OCI-LY3 (cell line): ENCODE results near the gene KMT2E.

Source experiments
- H2AFZ ChIP-seq: fragments of 200-600, 300-600 bp; shearing (Covaris generic); 2 replicates; pipeline ENCODE4 v1.6.0; 2014; ENCODE audit warnings: antibody characterized with exemption, low read depth, low read length
- H3K27ac ChIP-seq: fragments of 200-600, 300-600 bp; sonication (generic); 2 replicates; pipeline ENCODE4 v1.5.1; 2014; ENCODE audit warnings: mild to moderate bottlenecking, low read length, moderate library complexity, mixed read lengths
- H3K27me3 ChIP-seq: fragments of 200-600, 300-600 bp; sonication (generic); 2 replicates; pipeline ENCODE4 v1.6.1; 2014; ENCODE audit warnings: low read depth, low read length, mixed read lengths
- H3K36me3 ChIP-seq: fragments of 200-600, 300-600 bp; sonication (generic); replicated peaks from 2 replicates; pipeline ENCODE3; 2014; ENCODE audit warnings: low read depth, low read length, mixed read lengths
- H3K4me1 ChIP-seq: fragments of 300-600, 200-600 bp; sonication (generic); 2 replicates; pipeline ENCODE4 v1.6.1; 2014; ENCODE audit warnings: low read length, mixed read lengths
- H3K4me2 ChIP-seq: fragments of 200-600, 300-600 bp; sonication (generic); 2 replicates; pipeline ENCODE4 v1.6.1; 2014; ENCODE audit warnings: low read length, mixed read lengths
- H3K4me3 ChIP-seq: fragments of 300-600, 200-600 bp; sonication (generic); 2 replicates; pipeline ENCODE4 v1.5.1; 2014; ENCODE audit warnings: antibody characterized with exemption, mild to moderate bottlenecking, low read length, moderate library complexity
- H3K79me2 ChIP-seq: fragments of 300-600, 200-600 bp; shearing (Covaris generic); 2 replicates; pipeline ENCODE4 v1.6.1; 2014; ENCODE audit warnings: mild to moderate bottlenecking, low read length, mixed read lengths
- H3K9ac ChIP-seq: fragments of 300-600, 200-600 bp; shearing (Covaris generic); 2 replicates; pipeline ENCODE4 v1.6.0; 2014; ENCODE audit warnings: mild to moderate bottlenecking, low read length, moderate library complexity
- H3K9me3 ChIP-seq: fragments of 200-600, 300-600 bp; shearing (Covaris generic); 2 replicates; pipeline ENCODE4 v1.6.1; 2014; ENCODE audit warnings: low read length, mixed read lengths; ENCODE audit not compliant: insufficient read depth
- H4K20me1 ChIP-seq: fragments of 200-600, 300-600 bp; sonication (generic); 2 replicates; pipeline ENCODE4 v1.6.1; 2016; ENCODE audit warnings: low read length, mixed read lengths; ENCODE audit not compliant: insufficient read depth
- EZH2phosphoT487 ChIP-seq: fragments of 200-600 bp; shearing (Covaris generic); IDR thresholded peaks from 2 replicates; pipeline ENCODE4 v1.6.1; 2018; ENCODE audit warnings: antibody characterized with exemption, mixed run types, low read depth
- TF ChIP-seq, protein P1 (sequence below): fragments of 200-600, 300-600 bp; sonication (generic); IDR thresholded peaks from 2 replicates; pipeline ENCODE4 v1.5.1; 2014; ENCODE audit warnings: antibody characterized with exemption, low read length, low read depth

KMT2E gene

DNA sequence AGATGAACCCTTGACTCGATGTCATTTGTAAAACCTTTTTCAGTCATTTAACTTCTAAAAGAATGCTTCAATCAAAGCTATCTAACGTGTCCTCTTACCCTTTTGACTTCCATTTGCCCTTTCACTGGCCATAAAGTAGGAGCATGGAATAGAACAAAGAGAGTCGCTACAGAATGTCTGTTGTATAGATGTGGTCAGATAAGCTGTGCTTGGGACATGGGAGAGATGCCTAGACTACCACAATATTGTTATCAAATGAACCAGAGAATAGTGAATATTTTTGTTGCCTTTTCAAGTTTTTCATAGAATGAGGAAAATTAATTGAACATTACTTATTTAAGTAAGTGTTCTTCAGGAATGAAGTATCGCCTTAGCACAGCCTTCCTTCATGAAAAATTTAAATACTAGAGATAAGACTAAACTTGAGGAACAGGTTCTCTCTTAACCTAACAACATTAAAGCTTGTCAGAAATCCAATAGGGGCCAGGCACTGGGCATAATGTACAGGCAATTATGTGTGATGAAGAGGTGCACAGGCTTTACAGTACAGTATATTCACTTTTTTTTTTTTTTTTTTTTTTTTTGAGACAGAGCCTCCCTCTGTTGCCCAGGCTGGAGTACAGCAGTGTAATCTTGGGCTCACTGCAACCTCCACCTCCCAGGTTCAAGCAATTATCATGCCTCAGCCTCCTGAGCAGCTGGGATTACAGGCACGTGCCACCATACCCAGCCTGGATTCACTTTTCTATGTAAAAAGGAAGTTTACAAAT lies 7.5 kb upstream of the KMT2E start:
- no peak overlapping the region for H3K4me2 ChIP-seq
- no peak overlapping the region for H3K9ac ChIP-seq
- H3K79me2 ChIP-seq: no peaks in the 10 kb centered on the region
- TF ChIP-seq EZH2phosphoT487: no peak
- TF ChIP-seq, protein P1, sequence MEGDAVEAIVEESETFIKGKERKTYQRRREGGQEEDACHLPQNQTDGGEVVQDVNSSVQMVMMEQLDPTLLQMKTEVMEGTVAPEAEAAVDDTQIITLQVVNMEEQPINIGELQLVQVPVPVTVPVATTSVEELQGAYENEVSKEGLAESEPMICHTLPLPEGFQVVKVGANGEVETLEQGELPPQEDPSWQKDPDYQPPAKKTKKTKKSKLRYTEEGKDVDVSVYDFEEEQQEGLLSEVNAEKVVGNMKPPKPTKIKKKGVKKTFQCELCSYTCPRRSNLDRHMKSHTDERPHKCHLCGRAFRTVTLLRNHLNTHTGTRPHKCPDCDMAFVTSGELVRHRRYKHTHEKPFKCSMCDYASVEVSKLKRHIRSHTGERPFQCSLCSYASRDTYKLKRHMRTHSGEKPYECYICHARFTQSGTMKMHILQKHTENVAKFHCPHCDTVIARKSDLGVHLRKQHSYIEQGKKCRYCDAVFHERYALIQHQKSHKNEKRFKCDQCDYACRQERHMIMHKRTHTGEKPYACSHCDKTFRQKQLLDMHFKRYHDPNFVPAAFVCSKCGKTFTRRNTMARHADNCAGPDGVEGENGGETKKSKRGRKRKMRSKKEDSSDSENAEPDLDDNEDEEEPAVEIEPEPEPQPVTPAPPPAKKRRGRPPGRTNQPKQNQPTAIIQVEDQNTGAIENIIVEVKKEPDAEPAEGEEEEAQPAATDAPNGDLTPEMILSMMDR: no peak
- H2AFZ ChIP-seq: no peak overlapping the region
- no peaks in the 10 kb centered on the region for H3K27me3 ChIP-seq
- no peak overlapping the region for H3K27ac ChIP-seq
- H3K9me3 ChIP-seq: no peaks in the 10 kb centered on the region
- peaks cover 90% of the 10 kb centered on the region for H4K20me1 ChIP-seq
- H3K4me3 ChIP-seq: no peak overlapping the region
- peaks cover 41% of the 10 kb centered on the region for H3K4me1 ChIP-seq
- H3K36me3 ChIP-seq: peaks cover 31% of the 10 kb centered on the region

DNA sequence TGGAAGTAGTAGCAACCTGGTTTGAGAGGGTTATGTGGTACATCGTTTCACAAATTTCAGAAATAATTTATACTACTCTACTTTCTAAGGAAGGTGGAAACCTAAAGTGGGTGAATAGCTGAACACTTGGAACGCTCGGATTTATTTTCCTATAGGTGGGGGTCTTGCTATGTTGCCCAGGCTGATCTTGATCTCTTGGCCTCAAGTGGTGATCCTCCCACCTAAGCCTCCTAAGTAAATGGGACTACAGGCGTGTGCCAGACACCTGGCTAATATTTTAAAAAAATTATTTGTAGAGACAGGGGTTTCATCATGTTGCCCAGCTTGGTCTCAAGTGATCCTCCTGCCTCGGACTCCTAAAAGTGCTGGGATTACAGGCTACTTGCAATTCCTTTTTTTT lies 6.7 kb upstream of the KMT2E start:
- H3K36me3 ChIP-seq: peaks cover 33% of the 10 kb centered on the region
- TF ChIP-seq, protein P1: no peak
- TF ChIP-seq EZH2phosphoT487: no peak
- no peak overlapping the region for H3K9ac ChIP-seq
- H3K27ac ChIP-seq: no peak overlapping the region
- no peaks in the 10 kb centered on the region for H3K79me2 ChIP-seq
- H4K20me1 ChIP-seq: peaks cover 83% of the 10 kb centered on the region
- no peaks in the 10 kb centered on the region for H3K9me3 ChIP-seq
- no peak overlapping the region for H2AFZ ChIP-seq
- no peak overlapping the region for H3K4me2 ChIP-seq
- H3K27me3 ChIP-seq: no peaks in the 10 kb centered on the region
- no peak overlapping the region for H3K4me3 ChIP-seq
- peaks cover 41% of the 10 kb centered on the region for H3K4me1 ChIP-seq

DNA sequence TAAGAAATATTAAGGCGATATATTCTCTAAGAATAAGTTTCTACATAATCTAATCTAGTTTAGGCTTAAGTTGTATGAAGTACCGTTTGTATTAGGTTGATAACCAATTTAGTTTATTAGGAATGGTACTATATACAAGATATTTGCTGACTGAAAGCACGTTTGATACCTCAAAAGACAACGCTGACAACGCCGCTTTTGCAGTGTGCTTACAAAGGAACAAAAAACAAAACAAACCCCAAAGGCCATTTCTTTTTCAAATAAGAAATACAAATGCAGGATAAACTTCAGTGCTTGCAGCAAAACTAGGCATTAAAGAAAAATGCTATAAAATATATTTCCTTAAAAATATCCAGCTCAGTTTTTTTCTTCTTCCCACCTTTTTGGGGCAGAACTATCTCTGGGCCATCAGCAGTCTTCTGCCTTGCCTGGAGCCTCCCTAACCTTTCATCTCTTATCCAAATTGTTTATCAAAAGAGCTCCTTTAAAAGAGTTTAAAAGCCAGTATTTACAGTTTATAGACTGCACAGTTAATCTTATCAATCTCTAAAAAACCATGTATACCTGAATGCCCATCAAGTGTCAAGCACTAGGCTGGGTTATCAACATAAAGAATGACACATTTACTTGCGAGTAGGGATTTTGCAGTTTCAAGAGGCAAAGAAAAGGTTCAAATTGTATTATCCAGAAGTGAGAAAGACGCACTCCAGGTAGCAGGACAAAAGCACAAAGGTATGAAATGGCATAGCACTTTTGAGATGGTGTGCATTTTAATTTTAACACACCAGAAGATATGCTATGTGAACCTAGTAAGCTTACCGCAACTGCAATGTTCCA lies 4.1 kb upstream of the KMT2E start:
- Histone ChIP-seq H3K4me1 (peaks cover 21% of the 10 kb centered on the region), H3K9ac (peak overlapping the region; percentile 99), H3K9me3 (no peaks in the 10 kb centered on the region), H3K79me2 (peaks cover 17% of the 10 kb centered on the region), H3K27ac (peak overlapping the region; percentile 96), H3K36me3 (peaks cover 30% of the 10 kb centered on the region), H3K27me3 (no peaks in the 10 kb centered on the region), H3K4me2 (peak overlapping the region; percentile 85), H4K20me1 (peaks cover 57% of the 10 kb centered on the region), H2AFZ (no peak overlapping the region), H3K4me3 (peak overlapping the region; percentile 95)
- TF ChIP-seq EZH2phosphoT487: no peak
- TF ChIP-seq, protein P1: no peak

DNA sequence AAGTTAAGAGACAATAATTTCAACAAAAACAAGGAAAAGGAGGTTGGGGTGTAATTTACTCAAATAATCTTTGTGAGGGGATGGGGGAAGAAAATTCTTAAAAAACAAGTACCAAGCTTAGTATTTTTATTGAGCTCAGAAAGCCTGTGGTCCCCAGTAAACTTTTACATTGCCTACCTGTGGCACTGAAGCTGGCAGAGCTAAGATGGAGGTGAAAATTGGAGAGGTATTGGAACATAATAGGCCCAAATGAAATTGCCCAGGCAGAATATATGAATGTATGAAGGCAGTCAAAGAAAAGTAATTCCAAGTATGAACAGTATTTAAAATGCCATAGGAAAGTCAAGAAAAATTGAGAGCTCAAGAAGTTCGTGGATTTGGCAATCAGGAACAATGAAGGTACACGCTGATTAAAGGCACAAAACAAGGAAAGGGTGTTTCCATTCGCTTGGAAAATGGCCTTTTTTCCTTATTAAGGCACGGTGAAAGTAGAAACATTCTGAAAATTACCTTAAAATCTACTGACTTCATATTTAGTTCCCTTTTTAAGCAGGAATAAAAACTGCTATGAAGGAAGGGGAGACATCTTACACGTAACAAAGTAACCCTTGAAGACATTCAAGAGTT lies 3.4 kb upstream of the KMT2E start:
- Histone ChIP-seq H3K27me3 (no peaks in the 10 kb centered on the region), H4K20me1 (peaks cover 53% of the 10 kb centered on the region), H3K27ac (peak overlapping the region; percentile 96), H3K4me2 (peak overlapping the region; percentile 85), H3K9ac (peak overlapping the region; percentile 99), H2AFZ (no peak overlapping the region), H3K36me3 (peaks cover 30% of the 10 kb centered on the region), H3K79me2 (peaks cover 24% of the 10 kb centered on the region), H3K4me3 (peak overlapping the region; percentile 95), H3K9me3 (no peaks in the 10 kb centered on the region), H3K4me1 (peaks cover 21% of the 10 kb centered on the region)
- TF ChIP-seq EZH2phosphoT487: no peak
- TF ChIP-seq, protein P1: no peak
